Parathyroid adenoma (tissue), 2 donors: ENCODE measurements around the gene PPP1R16B.

Experiments used
- H2AFZ ChIP-seq: fragments of 300-600 bp; sonication (generic); one replicate; pipeline ENCODE4 v1.7.0; 2017; ENCODE audit warnings: antibody characterized with exemption, mild to moderate bottlenecking
- H3K27ac ChIP-seq: fragments of 300-600 bp; sonication (generic); one replicate; pipeline ENCODE4 v1.7.0; 2017
- H3K27me3 ChIP-seq: fragments of 300-600 bp; sonication (generic); one replicate; pipeline ENCODE4 v1.7.0; 2017; ENCODE audit warnings: low read length; ENCODE audit not compliant: control insufficient read depth, insufficient read depth
- H3K36me3 ChIP-seq: fragments of 300-600 bp; sonication (generic); one replicate; pipeline ENCODE4 v1.7.0; 2017; ENCODE audit warnings: low read length; ENCODE audit not compliant: control insufficient read depth, insufficient read depth
- H3K4me1 ChIP-seq: fragments of 300-600 bp; sonication (generic); one replicate; pipeline ENCODE4 v1.7.0; 2017; ENCODE audit warnings: control low read depth
- H3K4me2 ChIP-seq: fragments of 300-600 bp; sonication (generic); one replicate; pipeline ENCODE4 v1.7.0; 2017; ENCODE audit warnings: low read length
- H3K4me3 ChIP-seq: fragments of 300-600 bp; sonication (generic); one replicate; pipeline ENCODE4 v1.7.0; 2017; ENCODE audit warnings: low read depth, low read length
- H3K79me2 ChIP-seq: fragments of 300-600 bp; sonication (generic); one replicate; pipeline ENCODE4 v1.7.0; 2017; ENCODE audit warnings: control low read depth
- H3K9ac ChIP-seq: fragments of 300-600 bp; sonication (generic); one replicate; pipeline ENCODE4 v1.7.0; 2017; ENCODE audit warnings: mild to moderate bottlenecking
- H3K9me3 ChIP-seq: fragments of 300-600 bp; sonication (generic); one replicate; pipeline ENCODE4 v1.7.0; 2017; ENCODE audit warnings: low read length; ENCODE audit not compliant: control insufficient read depth
- TF ChIP-seq, protein P1 (sequence below): fragments of 300-600 bp; sonication (generic); IDR thresholded peaks from one replicate; pipeline ENCODE4 v1.7.0; 2017; ENCODE audit warnings: antibody characterized with exemption, mild to moderate bottlenecking
- donor health status: primary hyperparathyroidism.

Gene PPP1R16B

GRCh38 chr20:38896009-38896594 lies 90.6 kb downstream of the PPP1R16B start:
- no peak overlapping the region for H3K4me3 ChIP-seq
- H3K27me3 ChIP-seq, result no peaks in the 10 kb centered on the region
- no peaks in the 10 kb centered on the region for H3K9me3 ChIP-seq
- TF ChIP-seq, protein P1, sequence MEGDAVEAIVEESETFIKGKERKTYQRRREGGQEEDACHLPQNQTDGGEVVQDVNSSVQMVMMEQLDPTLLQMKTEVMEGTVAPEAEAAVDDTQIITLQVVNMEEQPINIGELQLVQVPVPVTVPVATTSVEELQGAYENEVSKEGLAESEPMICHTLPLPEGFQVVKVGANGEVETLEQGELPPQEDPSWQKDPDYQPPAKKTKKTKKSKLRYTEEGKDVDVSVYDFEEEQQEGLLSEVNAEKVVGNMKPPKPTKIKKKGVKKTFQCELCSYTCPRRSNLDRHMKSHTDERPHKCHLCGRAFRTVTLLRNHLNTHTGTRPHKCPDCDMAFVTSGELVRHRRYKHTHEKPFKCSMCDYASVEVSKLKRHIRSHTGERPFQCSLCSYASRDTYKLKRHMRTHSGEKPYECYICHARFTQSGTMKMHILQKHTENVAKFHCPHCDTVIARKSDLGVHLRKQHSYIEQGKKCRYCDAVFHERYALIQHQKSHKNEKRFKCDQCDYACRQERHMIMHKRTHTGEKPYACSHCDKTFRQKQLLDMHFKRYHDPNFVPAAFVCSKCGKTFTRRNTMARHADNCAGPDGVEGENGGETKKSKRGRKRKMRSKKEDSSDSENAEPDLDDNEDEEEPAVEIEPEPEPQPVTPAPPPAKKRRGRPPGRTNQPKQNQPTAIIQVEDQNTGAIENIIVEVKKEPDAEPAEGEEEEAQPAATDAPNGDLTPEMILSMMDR, result no peak
- H3K79me2 ChIP-seq, result no peaks in the 10 kb centered on the region
- no peaks in the 10 kb centered on the region for H3K4me1 ChIP-seq
- no peak overlapping the region for H2AFZ ChIP-seq
- no peak overlapping the region for H3K4me2 ChIP-seq
- H3K9ac ChIP-seq, result no peak overlapping the region
- H3K27ac ChIP-seq, result no peak overlapping the region
- no peaks in the 10 kb centered on the region for H3K36me3 ChIP-seq

GRCh38 chr20:38897267-38897666 lies 91.8 kb downstream of the PPP1R16B start:
- H3K9ac ChIP-seq, result no peak overlapping the region
- no peak overlapping the region for H3K27ac ChIP-seq
- no peak overlapping the region for H3K4me2 ChIP-seq
- H3K36me3 ChIP-seq, result no peaks in the 10 kb centered on the region
- no peaks in the 10 kb centered on the region for H3K79me2 ChIP-seq
- H3K4me3 ChIP-seq, result no peak overlapping the region
- no peak overlapping the region for H2AFZ ChIP-seq
- H3K4me1 ChIP-seq, result no peaks in the 10 kb centered on the region
- H3K27me3 ChIP-seq, result no peaks in the 10 kb centered on the region
- TF ChIP-seq, protein P1, result no peak
- no peaks in the 10 kb centered on the region for H3K9me3 ChIP-seq

GRCh38 chr20:38900606-38901005 lies 95.1 kb downstream of the PPP1R16B start:
- no peak overlapping the region for H3K4me3 ChIP-seq
- H3K4me1 ChIP-seq, result no peaks in the 10 kb centered on the region
- H3K4me2 ChIP-seq, result no peak overlapping the region
- no peaks in the 10 kb centered on the region for H3K36me3 ChIP-seq
- H3K9ac ChIP-seq, result no peak overlapping the region
- H2AFZ ChIP-seq, result no peak overlapping the region
- no peaks in the 10 kb centered on the region for H3K27me3 ChIP-seq
- H3K27ac ChIP-seq, result no peak overlapping the region
- H3K79me2 ChIP-seq, result no peaks in the 10 kb centered on the region
- H3K9me3 ChIP-seq, result no peaks in the 10 kb centered on the region
- TF ChIP-seq, protein P1, result no peak

DNA sequence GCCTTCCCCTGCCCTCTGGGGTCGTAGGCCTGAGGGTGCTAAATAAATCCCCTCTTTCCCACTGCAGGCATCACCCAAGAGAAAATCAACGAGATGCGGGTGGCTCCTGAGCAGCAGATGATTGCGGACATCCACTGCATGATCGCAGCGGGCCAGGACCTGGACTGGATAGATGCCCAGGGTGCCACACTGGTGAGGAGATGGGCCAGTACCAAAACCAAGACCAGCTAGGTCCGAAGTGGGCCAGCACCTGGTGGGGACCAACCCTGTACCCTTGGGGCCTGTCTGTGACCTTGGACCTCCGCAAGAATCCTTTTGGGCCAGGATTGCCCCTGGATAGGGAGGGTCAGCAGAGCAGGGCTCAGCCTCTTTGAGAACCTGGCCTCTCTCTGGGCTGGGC lies 97.1 kb downstream of the PPP1R16B start:
- no peak overlapping the region for H2AFZ ChIP-seq
- no peak overlapping the region for H3K9ac ChIP-seq
- no peaks in the 10 kb centered on the region for H3K27me3 ChIP-seq
- TF ChIP-seq, protein P1, result no peak
- H3K27ac ChIP-seq, result no peak overlapping the region
- H3K4me2 ChIP-seq, result no peak overlapping the region
- no peaks in the 10 kb centered on the region for H3K9me3 ChIP-seq
- H3K4me1 ChIP-seq, result no peaks in the 10 kb centered on the region
- no peaks in the 10 kb centered on the region for H3K79me2 ChIP-seq
- H3K36me3 ChIP-seq, result no peaks in the 10 kb centered on the region
- no peak overlapping the region for H3K4me3 ChIP-seq

- H3K27ac ChIP-seq, result no peak overlapping the region
- no peaks in the 10 kb centered on the region for H3K9me3 ChIP-seq
- H3K27me3 ChIP-seq, result no peaks in the 10 kb centered on the region
- no peaks in the 10 kb centered on the region for H3K4me1 ChIP-seq
- H3K36me3 ChIP-seq, result no peaks in the 10 kb centered on the region
- no peak overlapping the region for H3K9ac ChIP-seq
- TF ChIP-seq, protein P1, result no peak
- no peak overlapping the region for H3K4me3 ChIP-seq
- H3K4me2 ChIP-seq, result no peak overlapping the region
- H3K79me2 ChIP-seq, result no peaks in the 10 kb centered on the region
- no peak overlapping the region for H2AFZ ChIP-seq
Measured at GRCh38 chr20:38903335-38903734, 97.8 kb downstream of the PPP1R16B start.
